ENCODE data around the gene PDE7B. TPM values are rescaled to one million over a fixed set of nuclear protein-coding genes. Genes with fewer than 3 reads are reported as not detected.

The PDE7B gene
- total and polyA plus RNA-seq, 10 donors = 0.54 to 4.6 (median 1.5) TPM

DNA sequence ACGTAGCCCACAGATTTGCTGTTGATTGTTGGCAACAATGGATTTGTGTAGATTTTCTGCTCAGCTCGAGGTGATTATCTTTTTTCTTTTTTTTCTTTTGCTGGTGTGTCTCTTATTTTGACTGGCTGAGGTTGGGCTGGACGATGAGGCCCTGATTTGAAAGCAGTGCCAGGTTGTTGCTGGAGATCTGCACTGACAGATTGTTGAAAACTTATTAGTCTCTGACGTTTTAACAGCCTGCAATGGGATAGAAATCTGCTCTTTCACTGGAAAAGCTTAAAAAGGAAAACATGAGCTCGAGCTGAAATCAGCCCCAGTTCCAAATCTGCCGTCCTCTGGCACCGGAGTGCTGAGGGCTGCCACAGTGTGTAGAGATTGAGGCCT is 87.7 kb downstream of the PDE7B start:
- no peak overlapping the region for H3K4me3 ChIP-seq
- no peaks in the 10 kb centered on the region for H3K9me3 ChIP-seq
- TF ChIP-seq, protein P1, sequence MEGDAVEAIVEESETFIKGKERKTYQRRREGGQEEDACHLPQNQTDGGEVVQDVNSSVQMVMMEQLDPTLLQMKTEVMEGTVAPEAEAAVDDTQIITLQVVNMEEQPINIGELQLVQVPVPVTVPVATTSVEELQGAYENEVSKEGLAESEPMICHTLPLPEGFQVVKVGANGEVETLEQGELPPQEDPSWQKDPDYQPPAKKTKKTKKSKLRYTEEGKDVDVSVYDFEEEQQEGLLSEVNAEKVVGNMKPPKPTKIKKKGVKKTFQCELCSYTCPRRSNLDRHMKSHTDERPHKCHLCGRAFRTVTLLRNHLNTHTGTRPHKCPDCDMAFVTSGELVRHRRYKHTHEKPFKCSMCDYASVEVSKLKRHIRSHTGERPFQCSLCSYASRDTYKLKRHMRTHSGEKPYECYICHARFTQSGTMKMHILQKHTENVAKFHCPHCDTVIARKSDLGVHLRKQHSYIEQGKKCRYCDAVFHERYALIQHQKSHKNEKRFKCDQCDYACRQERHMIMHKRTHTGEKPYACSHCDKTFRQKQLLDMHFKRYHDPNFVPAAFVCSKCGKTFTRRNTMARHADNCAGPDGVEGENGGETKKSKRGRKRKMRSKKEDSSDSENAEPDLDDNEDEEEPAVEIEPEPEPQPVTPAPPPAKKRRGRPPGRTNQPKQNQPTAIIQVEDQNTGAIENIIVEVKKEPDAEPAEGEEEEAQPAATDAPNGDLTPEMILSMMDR (IDR thresholded peaks at IDR 0.05 in 8 of 11, conservative IDR thresholded peaks at IDR 0.05 in 3 of 11) = no peak
- TF ChIP-seq POLR2A (IDR thresholded peaks at IDR 0.05) (no peak), POLR2AphosphoS5 (IDR thresholded peaks at IDR 0.05) (no peak)
- no peaks in the 10 kb centered on the region for H3K36me3 ChIP-seq
- H3K27ac ChIP-seq = no peak overlapping the region
- 72 to 86% (median 77%) methylated on average over 7 of the region's 7 CpGs for WGBS, 5 donors
- no peaks in the 10 kb centered on the region for H3K27me3 ChIP-seq (replicated peaks in 1 of 7)
- intact Hi-C loops (cut with DNase I; ENCODE audit: low total_unique reads) = no loop called here
- no peak for DNase-seq
- H3K4me1 ChIP-seq = no peaks in the 10 kb centered on the region

DNA sequence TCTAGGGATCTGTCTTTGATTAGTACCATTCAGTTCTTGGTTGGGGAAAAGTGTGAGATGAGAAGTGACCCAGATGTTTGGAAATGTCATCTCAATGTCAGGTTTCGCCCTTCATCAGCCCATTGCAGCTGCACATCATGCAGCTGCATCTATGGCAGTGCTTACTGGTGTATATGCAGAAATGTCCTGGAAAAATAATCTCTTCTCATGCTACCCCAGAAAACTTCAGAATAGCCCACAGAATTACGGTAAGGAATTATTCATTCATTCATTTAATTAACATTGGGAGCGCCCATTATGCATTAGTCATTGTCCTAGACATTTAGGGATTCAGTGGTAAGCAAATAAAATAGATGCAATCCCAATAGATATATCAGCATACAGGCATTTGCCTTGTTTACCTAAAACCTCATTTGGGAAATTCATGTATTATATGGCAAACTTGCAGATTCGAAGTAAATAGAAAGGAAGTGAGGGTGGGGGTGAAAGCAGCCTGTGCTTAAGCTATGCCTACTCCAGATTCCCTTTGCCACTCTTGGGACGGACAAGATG is 89.2 kb downstream of the PDE7B start:
- Histone ChIP-seq H3K27ac (no peak overlapping the region), H3K27me3 (replicated peaks in 1 of 7) (no peaks in the 10 kb centered on the region), H3K9me3 (no peaks in the 10 kb centered on the region), H3K4me1 (no peaks in the 10 kb centered on the region), H3K36me3 (no peaks in the 10 kb centered on the region), H3K4me3 (no peak overlapping the region)
- DNase-seq = no peak
- TF ChIP-seq, protein P1 (IDR thresholded peaks at IDR 0.05 in 8 of 11, conservative IDR thresholded peaks at IDR 0.05 in 3 of 11) = no peak
- TF ChIP-seq POLR2A (IDR thresholded peaks at IDR 0.05) (no peak), POLR2AphosphoS5 (IDR thresholded peaks at IDR 0.05) (no peak)
- 72 to 96% (median 91%) methylated on average over 5 of the region's 5 CpGs for WGBS, 5 donors
- intact Hi-C loops (cut with DNase I; ENCODE audit: low total_unique reads) = no loop called here

DNA sequence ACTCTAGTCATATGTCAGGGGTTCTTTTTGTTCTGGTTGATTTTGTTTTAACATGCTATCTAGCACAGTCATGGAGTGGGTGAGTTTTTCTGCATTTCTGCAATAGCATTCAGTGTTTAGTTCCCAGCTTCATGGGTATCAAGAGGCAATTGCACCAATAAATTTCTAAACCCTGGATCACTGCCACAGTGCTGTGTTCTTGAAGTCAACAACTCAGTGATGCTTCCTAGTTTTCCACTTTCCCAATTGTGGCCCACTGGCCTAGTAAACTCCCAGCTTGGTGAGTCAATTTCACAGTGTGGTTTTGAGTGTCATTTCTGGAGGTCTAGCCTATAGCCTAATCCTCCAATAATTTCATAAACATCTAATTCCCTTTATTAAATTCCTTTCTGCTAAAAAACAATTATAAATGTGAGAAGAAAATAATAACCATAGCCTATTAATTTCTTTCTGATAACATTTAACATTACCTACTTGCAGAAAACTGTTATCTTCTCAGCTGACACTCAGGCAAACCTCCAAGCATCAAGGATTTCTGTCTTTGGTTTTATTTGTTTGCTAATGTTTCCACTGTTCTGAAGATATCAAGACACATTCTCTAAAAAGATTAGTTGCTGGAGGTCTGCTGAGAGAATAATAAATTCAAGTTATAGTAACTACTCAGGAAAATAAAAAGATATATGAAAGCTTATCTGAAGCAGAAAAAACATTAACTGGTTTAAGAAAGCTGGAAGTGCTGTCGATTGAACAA is 89.9 kb downstream of the PDE7B start:
- no peak overlapping the region for H3K4me3 ChIP-seq
- whole genome bisulfite sequencing, 5 donors = 88 to 96% (median 93%) methylated on average over 1 of the region's 1 CpG
- no peaks in the 10 kb centered on the region for H3K4me1 ChIP-seq
- TF ChIP-seq, protein P1 (IDR thresholded peaks at IDR 0.05 in 8 of 11, conservative IDR thresholded peaks at IDR 0.05 in 3 of 11) = no peak
- no peak for TF ChIP-seq POLR2A (IDR thresholded peaks at IDR 0.05)
- no peak for TF ChIP-seq POLR2AphosphoS5 (IDR thresholded peaks at IDR 0.05)
- intact Hi-C loops (cut with DNase I; ENCODE audit: low total_unique reads) = no loop called here
- no peak overlapping the region for H3K27ac ChIP-seq
- no peaks in the 10 kb centered on the region for H3K36me3 ChIP-seq
- H3K27me3 ChIP-seq (replicated peaks in 1 of 7) = no peaks in the 10 kb centered on the region
- no peak for DNase-seq
- H3K9me3 ChIP-seq = no peaks in the 10 kb centered on the region

GRCh38 chr6:135944120-135944519 is 92.6 kb downstream of the PDE7B start:
- TF ChIP-seq, protein P1 (IDR thresholded peaks at IDR 0.05 in 8 of 11, conservative IDR thresholded peaks at IDR 0.05 in 3 of 11) = no peak
- TF ChIP-seq POLR2AphosphoS5 (IDR thresholded peaks at IDR 0.05) = no peak
- TF ChIP-seq POLR2A (IDR thresholded peaks at IDR 0.05) = no peak
- Histone ChIP-seq H3K36me3 (no peaks in the 10 kb centered on the region), H3K9me3 (no peaks in the 10 kb centered on the region), H3K4me1 (no peaks in the 10 kb centered on the region), H3K4me3 (no peak overlapping the region), H3K27ac (no peak overlapping the region), H3K27me3 (replicated peaks in 1 of 7) (no peaks in the 10 kb centered on the region)
- intact Hi-C loops (cut with DNase I; ENCODE audit: low total_unique reads) = no loop called here
- WGBS, 5 donors = 84 to 99% (median 91%) methylated on average over 6 of the region's 6 CpGs
- DNase-seq = no peak
